Smooth muscle cell (in vitro differentiated cells): ENCODE results near the gene THSD7A. TPM values are rescaled to one million over a fixed set of nuclear protein-coding genes. Genes with fewer than 3 reads are reported as not detected.

ENCODE experiments used
- DNase-seq: peaks from one replicate; lab custom pipeline; 2025; ENCODE audit not compliant: unreplicated experiment; lab: John Stamatoyannopoulos, UW
- H2AFZ ChIP-seq: fragments of 200-600 bp; sonication (generic); 2 replicates; pipeline ENCODE4 v1.6.0; 2016; ENCODE audit warnings: antibody characterized with exemption, low read depth, mild to moderate bottlenecking
- H3F3A ChIP-seq: fragments of 200-600 bp; sonication (generic); 2 replicates; pipeline ENCODE4 v1.6.0; 2017; ENCODE audit warnings: antibody characterized with exemption, low read depth
- H3K27ac ChIP-seq: fragments of 200-600 bp; sonication (generic); 2 replicates; pipeline ENCODE4 v1.5.1; 2016; ENCODE audit warnings: low read depth, mild to moderate bottlenecking
- H3K27me3 ChIP-seq: fragments of 200-600 bp; sonication (generic); 2 replicates; pipeline ENCODE4 v1.6.1; 2016; ENCODE audit warnings: low read depth, mild to moderate bottlenecking
- H3K36me3 ChIP-seq: fragments of 200-600 bp; sonication (generic); 2 replicates; pipeline ENCODE4 v1.5.1; 2016; ENCODE audit warnings: low read depth
- H3K4me1 ChIP-seq: fragments of 200-600 bp; sonication (generic); 2 replicates; pipeline ENCODE4 v1.5.1; 2016; ENCODE audit warnings: low read depth
- H3K4me2 ChIP-seq: fragments of 200-600 bp; sonication (generic); 2 replicates; pipeline ENCODE4 v1.6.0; 2016; ENCODE audit warnings: mild to moderate bottlenecking
- H3K4me3 ChIP-seq: fragments of 200-600 bp; sonication (generic); 2 replicates; pipeline ENCODE4 v1.5.1; 2016; ENCODE audit warnings: mild to moderate bottlenecking
- H3K79me2 ChIP-seq: fragments of 200-600 bp; sonication (generic); 2 replicates; pipeline ENCODE4 v1.6.0; 2016; ENCODE audit warnings: low read depth, mild to moderate bottlenecking
- H3K9ac ChIP-seq: fragments of 200-600 bp; sonication (generic); 2 replicates; pipeline ENCODE4 v1.6.0; 2016; ENCODE audit warnings: low read depth
- H3K9me3 ChIP-seq: fragments of 200-600 bp; sonication (generic); replicated peaks from 2 replicates; pipeline ENCODE4 v1.5.1; 2016; ENCODE audit warnings: low read depth
- H4K20me1 ChIP-seq: fragments of 200-600 bp; sonication (generic); 2 replicates; pipeline ENCODE4 v1.6.0; 2016; ENCODE audit warnings: low read depth
- WGBS: methylation state at CpG from one replicate; pipeline ENCODE4 v1.1.7; 2016; ENCODE audit warnings: low lambda C conversion rate; 5-methylcytosine and 5-hydroxymethylcytosine counted together
- polyA plus RNA-seq: library from polyadenylated mRNA; unstranded; fragments of >200 nt; fragmentation: Nextera tagmentation; extraction: Ambion mirVana; gene quantifications from 2 replicates; pipeline ENCODE4 v1.2.1, GENCODE V29; 2016
- total RNA-seq: library from RNA; depleted of rRNA; stranded (reverse); fragments of >200 nt; gene quantifications from 2 replicates; pipeline ENCODE4 v1.2.3, GENCODE V29; 2014
- TF ChIP-seq, protein P1 (sequence below): fragments of 200-600 bp; sonication (generic); IDR thresholded peaks from 2 replicates; pipeline ENCODE4 v1.5.1; 2017; ENCODE audit warnings: borderline replicate concordance, mild to moderate bottlenecking, antibody characterized with exemption; ENCODE audit not compliant: insufficient read depth, poor library complexity, severe bottlenecking

The THSD7A gene
- total and polyA plus RNA-seq, 2 experiments from 2014 or later, result 1.7 to 2.7 TPM

DNA sequence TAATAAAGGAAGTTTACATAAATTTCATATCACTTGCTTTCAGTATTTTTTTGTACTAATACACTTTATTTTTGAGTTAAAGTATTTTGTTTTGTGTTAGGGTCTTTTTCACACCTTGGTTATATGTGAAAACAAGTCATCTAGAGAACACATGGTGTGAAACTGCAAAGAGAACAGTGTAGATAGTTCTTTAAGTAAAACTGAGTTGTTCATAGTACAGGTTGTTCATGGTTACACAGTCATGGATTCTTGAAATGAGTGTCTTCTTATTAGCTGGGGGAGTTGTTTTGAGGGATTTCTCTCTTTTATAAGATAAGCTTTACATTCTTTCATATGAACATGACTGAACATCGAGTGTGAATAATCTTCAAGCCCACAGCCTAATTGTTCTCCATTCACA, 244.2 kb downstream of the THSD7A start:
- Histone ChIP-seq H3K27me3 (no peaks in the 10 kb centered on the region), H3K27ac (no peak overlapping the region), H3K79me2 (no peaks in the 10 kb centered on the region), H2AFZ (no peak overlapping the region), H3K4me1 (no peaks in the 10 kb centered on the region), H4K20me1 (no peaks in the 10 kb centered on the region), H3K9ac (no peak overlapping the region), H3K4me3 (no peak overlapping the region), H3K9me3 (no peaks in the 10 kb centered on the region), H3F3A (no peaks in the 10 kb centered on the region), H3K4me2 (no peak overlapping the region), H3K36me3 (no peaks in the 10 kb centered on the region)
- WGBS, result 52% methylated on average over 1 of the region's 1 CpG
- TF ChIP-seq, protein P1, sequence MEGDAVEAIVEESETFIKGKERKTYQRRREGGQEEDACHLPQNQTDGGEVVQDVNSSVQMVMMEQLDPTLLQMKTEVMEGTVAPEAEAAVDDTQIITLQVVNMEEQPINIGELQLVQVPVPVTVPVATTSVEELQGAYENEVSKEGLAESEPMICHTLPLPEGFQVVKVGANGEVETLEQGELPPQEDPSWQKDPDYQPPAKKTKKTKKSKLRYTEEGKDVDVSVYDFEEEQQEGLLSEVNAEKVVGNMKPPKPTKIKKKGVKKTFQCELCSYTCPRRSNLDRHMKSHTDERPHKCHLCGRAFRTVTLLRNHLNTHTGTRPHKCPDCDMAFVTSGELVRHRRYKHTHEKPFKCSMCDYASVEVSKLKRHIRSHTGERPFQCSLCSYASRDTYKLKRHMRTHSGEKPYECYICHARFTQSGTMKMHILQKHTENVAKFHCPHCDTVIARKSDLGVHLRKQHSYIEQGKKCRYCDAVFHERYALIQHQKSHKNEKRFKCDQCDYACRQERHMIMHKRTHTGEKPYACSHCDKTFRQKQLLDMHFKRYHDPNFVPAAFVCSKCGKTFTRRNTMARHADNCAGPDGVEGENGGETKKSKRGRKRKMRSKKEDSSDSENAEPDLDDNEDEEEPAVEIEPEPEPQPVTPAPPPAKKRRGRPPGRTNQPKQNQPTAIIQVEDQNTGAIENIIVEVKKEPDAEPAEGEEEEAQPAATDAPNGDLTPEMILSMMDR, result no peak
- no peak for DNase-seq

DNA sequence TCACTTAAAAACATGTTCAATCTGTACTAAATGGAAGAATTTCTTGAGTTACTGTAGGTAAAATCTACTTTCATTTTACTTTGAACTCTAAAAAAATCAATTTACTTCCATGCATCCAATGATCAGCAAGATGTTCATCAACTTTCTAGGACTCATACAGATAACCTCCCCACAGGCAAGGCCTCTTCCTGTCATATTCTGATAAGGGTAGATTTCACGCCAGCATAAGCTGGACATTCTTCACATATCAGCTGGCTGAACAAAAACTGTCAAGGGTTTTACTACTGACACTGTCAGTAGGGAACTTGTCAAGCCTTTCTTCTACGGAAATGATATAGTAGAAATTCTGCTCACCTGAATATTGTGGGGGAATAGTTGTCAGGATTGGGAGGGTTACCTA, 244.9 kb downstream of the THSD7A start:
- no peak for DNase-seq
- Histone ChIP-seq H3K9ac (no peak overlapping the region), H3K79me2 (no peaks in the 10 kb centered on the region), H4K20me1 (no peaks in the 10 kb centered on the region), H3F3A (no peaks in the 10 kb centered on the region), H3K27ac (no peak overlapping the region), H2AFZ (no peak overlapping the region), H3K4me3 (no peak overlapping the region), H3K4me2 (no peak overlapping the region), H3K27me3 (no peaks in the 10 kb centered on the region), H3K4me1 (no peaks in the 10 kb centered on the region), H3K36me3 (no peaks in the 10 kb centered on the region), H3K9me3 (no peaks in the 10 kb centered on the region)
- WGBS, result 70% methylated on average over 2 of the region's 2 CpGs
- TF ChIP-seq, protein P1, result no peak

DNA sequence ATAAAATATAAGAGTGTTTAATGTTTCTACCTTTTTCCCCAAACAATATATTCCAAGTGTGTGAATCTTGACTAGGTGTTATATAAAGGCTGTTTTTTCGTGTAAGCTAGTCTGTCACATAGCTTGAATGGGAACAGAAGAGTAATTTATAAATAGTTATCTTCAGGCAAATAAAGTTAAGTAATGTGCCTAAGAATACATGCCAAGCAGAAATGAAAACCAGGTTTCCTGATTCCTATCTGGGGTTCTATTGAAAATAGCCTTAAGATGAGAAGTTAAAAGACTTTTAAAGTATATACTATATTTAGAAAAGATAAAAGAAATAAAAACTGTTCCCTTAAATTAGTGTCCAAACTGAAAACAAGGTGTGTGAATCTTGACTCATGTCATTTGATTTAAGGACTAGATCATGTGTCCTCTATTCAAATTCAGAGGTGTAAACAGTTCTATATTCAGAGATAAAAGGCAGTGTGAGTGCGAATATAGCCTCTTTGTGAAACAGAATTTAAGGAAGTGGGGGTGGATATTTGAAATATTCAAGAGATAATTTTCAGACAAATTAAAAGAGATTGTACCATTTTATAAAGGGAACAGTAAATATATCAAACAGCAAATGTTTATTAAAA, 247.5 kb downstream of the THSD7A start:
- no peaks in the 10 kb centered on the region for H3K27me3 ChIP-seq
- no peaks in the 10 kb centered on the region for H3K4me1 ChIP-seq
- TF ChIP-seq, protein P1, result no peak
- H3K9me3 ChIP-seq, result no peaks in the 10 kb centered on the region
- H3K9ac ChIP-seq, result no peak overlapping the region
- no peak overlapping the region for H3K4me3 ChIP-seq
- no peak overlapping the region for H2AFZ ChIP-seq
- H4K20me1 ChIP-seq, result no peaks in the 10 kb centered on the region
- DNase-seq, result no peak
- no peak overlapping the region for H3K27ac ChIP-seq
- 41% methylated on average over 2 of the region's 2 CpGs for WGBS
- no peak overlapping the region for H3K4me2 ChIP-seq
- no peaks in the 10 kb centered on the region for H3K79me2 ChIP-seq
- no peaks in the 10 kb centered on the region for H3K36me3 ChIP-seq
- H3F3A ChIP-seq, result no peaks in the 10 kb centered on the region

DNA sequence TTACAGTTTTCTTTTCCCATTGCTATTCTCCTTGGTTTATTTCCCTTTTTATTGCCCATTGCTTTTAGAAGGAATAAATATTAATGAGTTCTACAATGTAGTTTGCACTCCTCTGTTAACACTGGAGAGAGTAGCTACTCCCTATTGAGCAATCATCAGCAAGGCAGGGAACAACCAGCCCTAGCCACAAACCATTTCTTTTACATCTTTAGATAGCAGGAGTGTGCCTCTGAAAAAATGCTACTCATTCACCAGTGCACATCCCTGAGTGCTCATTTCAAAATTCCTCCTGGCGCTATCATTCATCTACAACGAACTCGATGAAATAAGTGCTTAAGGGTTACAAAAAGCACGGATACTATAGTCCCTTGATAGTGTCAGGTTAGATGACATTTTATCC, 252.9 kb downstream of the THSD7A start:
- Histone ChIP-seq H3K79me2 (no peaks in the 10 kb centered on the region), H3K4me3 (no peak overlapping the region), H3K9me3 (no peaks in the 10 kb centered on the region), H3K36me3 (no peaks in the 10 kb centered on the region), H3F3A (no peaks in the 10 kb centered on the region), H3K27me3 (no peaks in the 10 kb centered on the region), H3K27ac (no peak overlapping the region), H4K20me1 (no peaks in the 10 kb centered on the region), H3K4me2 (no peak overlapping the region), H3K9ac (no peak overlapping the region), H2AFZ (no peak overlapping the region), H3K4me1 (no peaks in the 10 kb centered on the region)
- 87% methylated on average over 4 of the region's 4 CpGs for WGBS
- no peak for DNase-seq
- TF ChIP-seq, protein P1, result no peak
